B cell (primary cell): ENCODE measurements around the gene PEPD. TPM values are rescaled to one million over a fixed set of nuclear protein-coding genes. Genes with fewer than 3 reads are reported as not detected.

ENCODE experiments used
- ATAC-seq: fragments of 200-7000 bp; cut with Tn5 transposase; one replicate; pipeline ENCODE4 v1.10.0; 2021; ENCODE audit warnings: low read depth, mild to moderate bottlenecking, moderate number of reproducible peaks, moderate library complexity
- CTCF ChIA-PET: fragments of 350-600 bp; sonication (Branson Sonifier 250); formaldehyde crosslinking; loops from one replicate; lab custom pipeline; 2021; ENCODE audit warnings: antibody characterized with exemption, inconsistent platforms; lab: Charles Lee
- POLR2A ChIA-PET: fragments of 350-600 bp; sonication (Branson Sonifier 250); formaldehyde crosslinking; loops from one replicate; lab custom pipeline; 2021; ENCODE audit warnings: antibody characterized with exemption; lab: Charles Lee
- DNase-seq: peaks from one replicate; pipeline ENCODE4 v3.0.0; 2013
- H2AFZ ChIP-seq: 2 replicates; pipeline ENCODE4 v1.6.1; 2012; ENCODE audit warnings: mild to moderate bottlenecking, low read depth, low read length; ENCODE audit not compliant: insufficient read depth, poor library complexity, severe bottlenecking
- H3K27ac ChIP-seq, 2 donors: 1 replicate in 1 of 2; 2 replicates in 1 of 2; pipeline ENCODE4 v1.5.1; 2012 to 2013; ENCODE audit warnings: low read length in 2 of 2, mild to moderate bottlenecking in 2 of 2, moderate library complexity in 1 of 2
- H3K27me3 ChIP-seq, 4 experiments: fragments of 200-600 bp in 1 of 4; sonication (generic) in 1 of 4; replicated peaks in 1 of 4; 1 replicate in 2 of 4; 2 replicates in 2 of 4; pipeline versions ENCODE4 v1.6.1 to v1.7.0; 2013 to 2016; ENCODE audit warnings: low read length in 3 of 4, mild to moderate bottlenecking in 2 of 4, mixed read lengths in 1 of 4, moderate library complexity in 1 of 4; ENCODE audit not compliant: insufficient read depth in 4 of 4, control insufficient read depth in 3 of 4; ENCODE audit errors: control extremely low read depth in 1 of 4
- H3K36me3 ChIP-seq, 2 experiments: replicated peaks in 1 of 2; 1 replicate in 1 of 2; 2 replicates in 1 of 2; pipeline versions ENCODE4 v1.6.1 to v1.7.1; 2013; ENCODE audit warnings: low read length in 1 of 2; ENCODE audit not compliant: insufficient read depth in 2 of 2, control insufficient read depth in 1 of 2; ENCODE audit errors: control extremely low read depth in 1 of 2, extremely low read depth in 1 of 2
- H3K4me1 ChIP-seq, 2 donors: fragments of 200-600 bp in 1 of 2; sonication (generic) in 1 of 2; 1 replicate in 1 of 2; 2 replicates in 1 of 2; pipeline versions ENCODE4 v1.5.1 to v1.6.1; 2013 to 2017; ENCODE audit warnings: low read length in 2 of 2; ENCODE audit not compliant: control insufficient read depth in 2 of 2, insufficient read depth in 2 of 2
- H3K4me2 ChIP-seq: replicated peaks from 2 replicates; pipeline ENCODE3; 2012; ENCODE audit warnings: mild to moderate bottlenecking, low read depth, low read length; ENCODE audit not compliant: poor library complexity, severe bottlenecking
- H3K4me3 ChIP-seq, 5 experiments: fragments of 200-600 bp in 1 of 5; sonication (generic) in 1 of 5; 1 replicate in 3 of 5; 2 replicates in 2 of 5; pipeline versions ENCODE4 v1.5.1 to v1.7.0; 2011 to 2016; ENCODE audit warnings: low read length in 4 of 5, mild to moderate bottlenecking in 4 of 5, low read depth in 2 of 5, control low read depth in 1 of 5, moderate library complexity in 1 of 5; ENCODE audit not compliant: insufficient read depth in 1 of 5; ENCODE audit errors: control extremely low read depth in 1 of 5, extremely low read depth in 1 of 5
- H3K79me2 ChIP-seq: fragments of 200-600 bp; sonication (generic); one replicate; pipeline ENCODE4 v1.6.0; 2016; ENCODE audit warnings: low read length; ENCODE audit not compliant: control insufficient read depth, insufficient read depth
- H3K9ac ChIP-seq: fragments of 200-600 bp; sonication (generic); 2 replicates; pipeline ENCODE4 v1.6.1; 2017; ENCODE audit warnings: mild to moderate bottlenecking, low read length, moderate library complexity
- H3K9me3 ChIP-seq, 3 donors: one replicate each; pipeline versions ENCODE4 v1.6.1 to v1.7.1; 2013; ENCODE audit warnings: low read length in 2 of 3; ENCODE audit not compliant: control insufficient read depth in 2 of 3, insufficient read depth in 1 of 3; ENCODE audit errors: control extremely low read depth in 1 of 3
- H4K20me1 ChIP-seq: 2 replicates; pipeline ENCODE4 v1.6.0; 2012; ENCODE audit warnings: mild to moderate bottlenecking, low read length; ENCODE audit not compliant: insufficient read depth, control insufficient read depth, poor library complexity, severe bottlenecking
- H3K27ac Mint-ChIP-seq: one replicate; pipeline ENCODE4 v1.8.0; 2021; ENCODE audit warnings: mixed read lengths
- H3K27me3 Mint-ChIP-seq: one replicate; pipeline ENCODE4 v1.8.0; 2021; ENCODE audit warnings: mixed read lengths
- H3K4me1 Mint-ChIP-seq: one replicate; pipeline ENCODE4 v1.8.0; 2021; ENCODE audit warnings: mixed read lengths
- H3K4me3 Mint-ChIP-seq: one replicate; pipeline ENCODE4 v1.8.0; 2021; ENCODE audit warnings: mixed read lengths
- H3K9me3 Mint-ChIP-seq: one replicate; pipeline ENCODE4 v1.8.0; 2022; ENCODE audit warnings: mixed read lengths; ENCODE audit not compliant: insufficient read depth
- CTCF ChIP-seq: fragments of 200-600 bp; IDR thresholded peaks from one replicate; pipeline ENCODE4 v1.8.0; 2022; ENCODE audit warnings: antibody characterized with exemption, mild to moderate bottlenecking
- EZH2 ChIP-seq: IDR thresholded peaks from 2 replicates; pipeline ENCODE4 v1.6.1; 2012; ENCODE audit warnings: borderline replicate concordance, low read depth, mild to moderate bottlenecking, moderate library complexity, low read length; ENCODE audit not compliant: insufficient read depth, poor library complexity, severe bottlenecking
- WGBS: methylation state at CpG from one replicate; pipeline ENCODE4 v1.1.5; 2013; ENCODE audit warnings: missing lambda C conversion rate; ENCODE audit not compliant: insufficient coverage; 5-methylcytosine and 5-hydroxymethylcytosine counted together
- intact Hi-C: fragments of 100-400 bp; cut with micrococcal nuclease; formaldehyde crosslinking; loops from one replicate; pipeline ENCODE4 v1.10.0; 2022
- polyA plus RNA-seq: library from polyadenylated mRNA; depleted of rRNA; stranded (reverse); fragments of >200 nt; gene quantifications from 2 replicates; pipeline ENCODE4 v1.2.3, GENCODE V29; 2012
- total RNA-seq, 2 donors: library from RNA; stranded (reverse); fragments of 120-200 nt in 1 of 2; gene quantifications; 1 replicate in 1 of 2; 2 replicates in 1 of 2; pipeline versions ENCODE4 v1.2.3 to v1.2.4, GENCODE V29; 2013 to 2022

Gene PEPD
- total and polyA plus RNA-seq, 2 donors (not counting 1 experiment from before 2014, with no cell fraction given) = 36.4 to 42.7 TPM

DNA sequence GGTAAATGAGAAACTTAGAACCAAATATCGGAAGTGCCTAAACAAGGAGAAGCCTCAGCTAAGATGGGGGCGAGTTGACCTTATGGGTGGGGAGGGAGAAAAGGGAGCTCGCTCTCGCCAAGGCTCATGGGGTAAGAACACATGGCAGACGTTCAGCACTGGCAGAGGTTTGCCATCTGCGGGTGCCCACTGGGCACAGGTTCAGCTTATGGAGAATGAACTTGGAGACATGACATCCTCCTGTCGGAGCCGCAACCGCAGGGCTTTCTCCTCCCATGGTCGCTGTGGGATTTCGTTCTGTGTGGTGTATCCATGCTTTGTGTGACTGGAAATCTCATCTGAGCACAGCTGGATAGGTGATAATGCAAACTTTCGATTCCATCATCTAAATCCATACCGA, 36.1 kb upstream of the PEPD start:
- ChIA-PET POLR2A (no interaction called here), CTCF (no interaction called here)
- H3K4me3 Mint-ChIP-seq = no peak overlapping the region
- 93% methylated on average over 7 of the region's 13 CpGs for WGBS
- H3K27me3 Mint-ChIP-seq = peaks cover 4% of the 10 kb centered on the region
- H2AFZ ChIP-seq = no peak overlapping the region
- no peaks in the 10 kb centered on the region for H3K79me2 ChIP-seq
- DNase-seq = no peak
- H3K27ac ChIP-seq = no peak overlapping the region
- H4K20me1 ChIP-seq = no peaks in the 10 kb centered on the region
- no peak for ATAC-seq
- H3K4me1 ChIP-seq = no peaks in the 10 kb centered on the region
- intact Hi-C loops = no loop called here
- no peaks in the 10 kb centered on the region for H3K27me3 ChIP-seq
- TF ChIP-seq CTCF = no peak
- TF ChIP-seq EZH2 = no peak
- H3K4me2 ChIP-seq = no peak overlapping the region
- no peaks in the 10 kb centered on the region for H3K4me1 Mint-ChIP-seq
- H3K36me3 ChIP-seq = no peaks in the 10 kb centered on the region
- no peak overlapping the region for H3K9ac ChIP-seq
- peaks cover 0 to 7% (median 0%) of the 10 kb centered on the region in 3 donors for H3K9me3 ChIP-seq
- no peak overlapping the region for H3K27ac Mint-ChIP-seq
- no peak overlapping the region for H3K4me3 ChIP-seq
- H3K9me3 Mint-ChIP-seq = no peaks in the 10 kb centered on the region

DNA sequence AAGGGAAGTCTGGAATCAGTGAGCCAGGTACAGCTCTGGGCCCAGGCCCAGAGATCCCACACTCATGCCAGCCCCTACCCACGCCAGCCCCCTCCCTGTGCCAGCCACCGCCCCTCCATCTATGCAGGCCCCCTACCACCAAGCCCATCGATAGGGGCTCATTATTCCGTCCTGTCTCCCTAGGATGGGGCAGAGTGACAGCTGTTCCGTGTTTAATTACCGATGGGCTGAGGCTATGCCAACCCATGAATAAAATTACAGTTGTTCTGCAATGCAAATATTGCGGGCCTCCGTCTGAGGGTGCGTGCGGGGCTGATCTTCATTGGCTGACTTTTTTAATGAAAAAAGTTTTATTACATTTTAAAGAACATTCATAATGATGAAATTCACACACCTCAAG, 35.6 kb upstream of the PEPD start:
- H4K20me1 ChIP-seq = no peaks in the 10 kb centered on the region
- DNase-seq = no peak
- no peaks in the 10 kb centered on the region for H3K36me3 ChIP-seq
- H3K4me3 ChIP-seq = no peak overlapping the region
- CTCF ChIA-PET = no interaction called here
- H3K9me3 Mint-ChIP-seq = no peaks in the 10 kb centered on the region
- no peak for ATAC-seq
- H2AFZ ChIP-seq = no peak overlapping the region
- WGBS = 84% methylated on average over 4 of the region's 10 CpGs
- POLR2A ChIA-PET = no interaction called here
- no peaks in the 10 kb centered on the region for H3K4me1 ChIP-seq
- no peak overlapping the region for H3K4me2 ChIP-seq
- H3K27ac Mint-ChIP-seq = no peak overlapping the region
- no peaks in the 10 kb centered on the region for H3K4me1 Mint-ChIP-seq
- no peak for TF ChIP-seq CTCF
- intact Hi-C loops = no loop called here
- H3K9me3 ChIP-seq = peaks cover 0 to 8% (median 0%) of the 10 kb centered on the region in 3 donors
- H3K27me3 Mint-ChIP-seq = peaks cover 3% of the 10 kb centered on the region
- no peak overlapping the region for H3K27ac ChIP-seq
- no peak overlapping the region for H3K4me3 Mint-ChIP-seq
- H3K9ac ChIP-seq = no peak overlapping the region
- no peaks in the 10 kb centered on the region for H3K27me3 ChIP-seq
- H3K79me2 ChIP-seq = no peaks in the 10 kb centered on the region
